K562 (cell line): ENCODE data around the gene MALAT1. TPM values are rescaled to one million over a fixed set of nuclear protein-coding genes. Genes with fewer than 3 reads are reported as not detected.

Experiments
- BACH1 ChIP-seq: fragments of 200-800 bp; sonication (Bioruptor generic); IDR thresholded peaks from 2 replicates; pipeline ENCODE4 v1.6.1; 2016; ENCODE audit warnings: missing genetic modification characterization, missing compliant biosample characterization
- E2F1 ChIP-seq: sonication (generic); formaldehyde crosslinking; IDR thresholded peaks from 2 replicates; pipeline ENCODE4 v1.8.1; 2023; ENCODE audit warnings: mild to moderate bottlenecking, missing genetic modification reagents, moderate library complexity
- EHMT2 ChIP-seq: fragments of 450-650 bp; IDR thresholded peaks from 2 replicates; pipeline ENCODE4 v1.6.1; 2018; ENCODE audit warnings: antibody characterized with exemption
- EZH2 ChIP-seq: IDR thresholded peaks from 2 replicates; pipeline ENCODE4 v1.6.1; 2012; ENCODE audit warnings: low read depth, mild to moderate bottlenecking, inconsistent platforms, low read length, borderline replicate concordance
- GABPA ChIP-seq: fragments of 200-800 bp; sonication (Bioruptor generic); conservative IDR thresholded peaks from 2 replicates; pipeline ENCODE4 v1.6.1; 2016; ENCODE audit warnings: low read depth, missing genetic modification characterization, missing compliant biosample characterization
- ID3 ChIP-seq, 2 experiments: fragments of 250-450 bp in 1 of 2; fragments of 450-650 bp in 1 of 2; sonication (Bioruptor Pico) in 1 of 2; IDR thresholded peaks; 2 replicates each; pipeline versions ENCODE4 v1.6.1 to v1.8.0; 2016 to 2021; ENCODE audit warnings: mild to moderate bottlenecking in 2 of 2, moderate library complexity in 2 of 2, missing compliant biosample characterization in 1 of 2, missing genetic modification characterization in 1 of 2
- IRF1 ChIP-seq: sonication (generic); formaldehyde crosslinking; IDR thresholded peaks from 2 replicates; pipeline ENCODE4 v1.8.0; 2022; ENCODE audit warnings: missing genetic modification reagents, mild to moderate bottlenecking, borderline replicate concordance
- KAT8 ChIP-seq: fragments of 450-650 bp; IDR thresholded peaks from 2 replicates; pipeline ENCODE4 v1.6.1; 2016; ENCODE audit warnings: low read depth, mild to moderate bottlenecking
- RBM15 ChIP-seq: fragments of 200-400 bp; formaldehyde crosslinking; IDR thresholded peaks from 2 replicates; pipeline ENCODE4 v1.6.1; 2018; ENCODE audit warnings: mild to moderate bottlenecking, low read length, moderate library complexity; ENCODE audit not compliant: insufficient read depth
- RFX1 ChIP-seq: fragments of 450-650 bp; IDR thresholded peaks from 2 replicates; pipeline ENCODE4 v1.6.1; 2016; ENCODE audit warnings: mild to moderate bottlenecking, moderate library complexity
- SPI1 ChIP-seq: IDR thresholded peaks from 2 replicates; pipeline ENCODE4 v1.6.1; 2011; ENCODE audit warnings: low read depth, low read length, control low read depth, borderline replicate concordance
- TEAD2 ChIP-seq: fragments of 450-650 bp; IDR thresholded peaks from 2 replicates; pipeline ENCODE4 v1.6.1; 2016; ENCODE audit warnings: missing genetic modification characterization, control low read depth, missing compliant biosample characterization
- TFAM ChIP-seq: fragments of 250-450 bp; sonication (Bioruptor Pico); conservative IDR thresholded peaks from 2 replicates; pipeline ENCODE4 v1.5.0; 2021; ENCODE audit warnings: mild to moderate bottlenecking, moderate library complexity
- TFE3 ChIP-seq: fragments of 450-650 bp; formaldehyde crosslinking; IDR thresholded peaks from 2 replicates; pipeline ENCODE4 v1.4.0; 2020; ENCODE audit warnings: mild to moderate bottlenecking, mixed read lengths
- THRA ChIP-seq: fragments of 450-650 bp; IDR thresholded peaks from 2 replicates; pipeline ENCODE4 v1.6.1; 2017; ENCODE audit warnings: mild to moderate bottlenecking, moderate library complexity
- ZNF165 ChIP-seq: fragments of 250-450 bp; sonication (Bioruptor Pico); IDR thresholded peaks from 2 replicates; pipeline ENCODE4 v1.4.0; 2020; ENCODE audit warnings: borderline replicate concordance
- ZNF197 ChIP-seq: fragments of 200-800 bp; sonication (Bioruptor generic); IDR thresholded peaks from 2 replicates; pipeline ENCODE4 v1.6.1; 2016; ENCODE audit warnings: low read depth, missing genetic modification characterization, missing compliant biosample characterization
- ZNF232 ChIP-seq: sonication (generic); formaldehyde crosslinking; IDR thresholded peaks from 2 replicates; pipeline ENCODE4 v1.8.0; 2022; ENCODE audit warnings: mild to moderate bottlenecking, missing genetic modification reagents
- ZNF655 ChIP-seq: fragments of 250-450 bp; sonication (Bioruptor Pico); IDR thresholded peaks from 2 replicates; pipeline ENCODE4 v1.5.0; 2021
- polyA plus RNA-seq, 8 experiments: library from polyadenylated mRNA; depleted of rRNA in 4 of 8; stranded (reverse) in 5 of 8; unstranded in 3 of 8; fragments of >200 nt; fragmentation: Nextera tagmentation in 2 of 8; fragmentation: Illumina TruSeq in 1 of 8; extraction: Ambion mirVana in 2 of 8; extraction: Trizol in 1 of 8; gene quantifications; 2 replicates each; pipeline versions ENCODE4 v1.2.1 to v1.2.3, GENCODE V29; 2011 to 2014; ENCODE audit warnings: inconsistent platforms in 1 of 8, missing spikeins in 1 of 8
- total RNA-seq, 7 experiments: library from RNA; depleted of rRNA in 6 of 7; stranded (reverse); fragments of >200 nt in 6 of 7; fragmentation: Illumina TruSeq in 2 of 7; extraction: Trizol in 2 of 7; gene quantifications; 2 replicates each; pipeline versions ENCODE4 v1.2.1 to v1.2.3, GENCODE V29; 2011 to 2021; ENCODE audit warnings: low replicate concordance in 1 of 7

Gene MALAT1
- total and polyA plus RNA-seq, 9 of the 15 experiments (the other 6 are each of a cell fraction or from before 2014, with no cell fraction given): 363 to 8,715 (median 2,351) TPM

- TF ChIP-seq EZH2: no peak
- TF ChIP-seq TFE3 (CRISPR knock-in tag): no peak
- TF ChIP-seq KAT8: no peak
- no peak for TF ChIP-seq TEAD2 (tag)
- TF ChIP-seq ZNF165 (CRISPR knock-in tag): no peak
- TF ChIP-seq E2F1 (CRISPR knock-in tag): no peak
- no peak for TF ChIP-seq EHMT2
- no peak for TF ChIP-seq BACH1 (tag)
- TF ChIP-seq ZNF655: no peak
- TF ChIP-seq THRA: no peak
- TF ChIP-seq GABPA (tag): no peak
- no peak for TF ChIP-seq ID3 (CRISPR knock-in tag; IDR thresholded peaks at IDR 0.05)
- no peak for TF ChIP-seq ID3 (tag; IDR thresholded peaks at IDR 0.05)
- no peak for TF ChIP-seq TFAM (CRISPR knock-in tag)
- TF ChIP-seq ZNF197: no peak
- no peak for TF ChIP-seq RFX1
- no peak for TF ChIP-seq IRF1 (CRISPR knock-in tag)
- no peak for TF ChIP-seq RBM15
- no peak for TF ChIP-seq ZNF232 (CRISPR knock-in tag)
- TF ChIP-seq SPI1: no peak
Observed at GRCh38 chr11:65498042-65498726, 661 bp upstream of the MALAT1 start (continued).
